Measurements from ENCODE around the gene CXCL9. TPM values are rescaled to one million over a fixed set of nuclear protein-coding genes. Genes with fewer than 3 reads are reported as not detected.
"Not testable (repeated sequence)": the region's sequence is repeated elsewhere in the genome, so short reads cannot be mapped to it uniquely, and the experiment has no call there.

CXCL9 gene
- total RNA-seq, 1 donor from 2014 or later: not detected

- not testable (repeated sequence) for DNase-seq (ENCODE audit: low read depth in 2 of 2)
Observed at GRCh38 chr4:75962072-75962471, 45.2 kb downstream of the CXCL9 start.

- DNase-seq (ENCODE audit: low read depth in 2 of 2): not testable (repeated sequence)
Observed at GRCh38 chr4:75958546-75958945, 48.8 kb downstream of the CXCL9 start.

- not testable (repeated sequence) for DNase-seq (ENCODE audit: low read depth in 2 of 2)
Observed at GRCh38 chr4:75954811-75955210, 52.5 kb downstream of the CXCL9 start.

- DNase-seq (ENCODE audit: low read depth in 2 of 2): no peak
Observed at GRCh38 chr4:75953509-75953908, 53.8 kb downstream of the CXCL9 start.

Other genes with a start within 250 kb of the CXCL9 start
- gene PPEF2, start 105.1 kb downstream of the CXCL9 start, total RNA-seq: under 0.01 TPM in 1 of 2 replicates, not detected in the other
- gene NAAA, start 66.5 kb downstream of the CXCL9 start, total RNA-seq: 17.0 and 28.6 TPM in 2 replicates
- gene SDAD1, start 16.6 kb downstream of the CXCL9 start, total RNA-seq: 15.7 and 25.0 TPM in 2 replicates
- 0.20 and 0.22 TPM in 2 replicates for gene CXCL10, start 16.0 kb upstream of the CXCL9 start, total RNA-seq
- gene CXCL11, start 28.6 kb upstream of the CXCL9 start, total RNA-seq: 0.20 and 0.44 TPM in 2 replicates
- gene ART3, start 67.2 kb upstream of the CXCL9 start, total RNA-seq: not detected in 2 replicates
- gene NUP54, start 140.9 kb upstream of the CXCL9 start, total RNA-seq: 43.3 and 43.6 TPM in 2 replicates
- 165 and 174 TPM in 2 replicates for gene SCARB2, start 206.3 kb upstream of the CXCL9 start, total RNA-seq
- gene FAM47E, start 244.2 kb upstream of the CXCL9 start, total RNA-seq: not detected in 2 replicates